DOHH2 (cell line): ENCODE data around the gene BLM.

Source experiments
- EZH2phosphoT487 ChIP-seq: fragments of 200-600 bp; sonication (generic); IDR thresholded peaks from 2 replicates; pipeline ENCODE4 v1.6.1; 2017; ENCODE audit warnings: borderline replicate concordance, mild to moderate bottlenecking, antibody characterized with exemption, low read length, moderate library complexity, mixed read lengths
- TF ChIP-seq, protein P1 (sequence below): fragments of 200-600 bp; sonication (generic); IDR thresholded peaks from one replicate; pipeline ENCODE4 v1.5.1; 2014; ENCODE audit warnings: antibody characterized with exemption, mild to moderate bottlenecking, low read depth, low read length; ENCODE audit not compliant: poor library complexity, severe bottlenecking

DNA sequence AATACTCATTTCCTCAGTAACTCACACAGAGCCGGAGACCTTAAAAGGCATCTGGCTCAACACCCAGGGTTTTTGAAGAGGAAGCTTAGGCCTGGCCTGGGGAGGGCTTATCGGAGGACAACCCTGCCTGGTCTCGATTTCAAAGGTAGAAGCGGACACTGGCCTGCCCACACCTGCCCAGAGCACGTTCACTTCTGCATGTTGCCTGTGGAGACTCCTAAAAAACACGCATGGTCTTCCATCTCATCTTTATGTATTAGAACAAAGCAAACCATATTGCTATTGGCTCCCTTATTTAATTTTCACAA is 95.8 kb downstream of the BLM start:
- TF ChIP-seq, protein P1, sequence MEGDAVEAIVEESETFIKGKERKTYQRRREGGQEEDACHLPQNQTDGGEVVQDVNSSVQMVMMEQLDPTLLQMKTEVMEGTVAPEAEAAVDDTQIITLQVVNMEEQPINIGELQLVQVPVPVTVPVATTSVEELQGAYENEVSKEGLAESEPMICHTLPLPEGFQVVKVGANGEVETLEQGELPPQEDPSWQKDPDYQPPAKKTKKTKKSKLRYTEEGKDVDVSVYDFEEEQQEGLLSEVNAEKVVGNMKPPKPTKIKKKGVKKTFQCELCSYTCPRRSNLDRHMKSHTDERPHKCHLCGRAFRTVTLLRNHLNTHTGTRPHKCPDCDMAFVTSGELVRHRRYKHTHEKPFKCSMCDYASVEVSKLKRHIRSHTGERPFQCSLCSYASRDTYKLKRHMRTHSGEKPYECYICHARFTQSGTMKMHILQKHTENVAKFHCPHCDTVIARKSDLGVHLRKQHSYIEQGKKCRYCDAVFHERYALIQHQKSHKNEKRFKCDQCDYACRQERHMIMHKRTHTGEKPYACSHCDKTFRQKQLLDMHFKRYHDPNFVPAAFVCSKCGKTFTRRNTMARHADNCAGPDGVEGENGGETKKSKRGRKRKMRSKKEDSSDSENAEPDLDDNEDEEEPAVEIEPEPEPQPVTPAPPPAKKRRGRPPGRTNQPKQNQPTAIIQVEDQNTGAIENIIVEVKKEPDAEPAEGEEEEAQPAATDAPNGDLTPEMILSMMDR, result no peak
- TF ChIP-seq EZH2phosphoT487, result no peak
